ENCODE results near the gene AHR.

Gene AHR

GRCh38 chr7:17298102-17298839, at the start of gene AHR:
AHR (plus strand) TSS chr7:17298652; CDS start chr7:17299265, 613 bp downstream.
- peak; percentile 92 for DNase-seq (ENCODE audit: low spot score)

GRCh38 chr7:17253885-17254284, 44.6 kb upstream of the AHR start:
- no peak for DNase-seq (ENCODE audit: low spot score)

- DNase-seq (ENCODE audit: low spot score) = no peak
Measured at GRCh38 chr7:17255926-17256325, 42.5 kb upstream of the AHR start.

GRCh38 chr7:17256375-17256774, 42.1 kb upstream of the AHR start:
- no peak for DNase-seq (ENCODE audit: low spot score)

- DNase-seq (ENCODE audit: low spot score) = no peak
Measured at GRCh38 chr7:17266565-17266964, 31.9 kb upstream of the AHR start.

GRCh38 chr7:17269341-17270221, 28.9 kb upstream of the AHR start:
- DNase-seq (ENCODE audit: low spot score) = no peak

GRCh38 chr7:17274551-17275245, 23.8 kb upstream of the AHR start:
- DNase-seq (ENCODE audit: low spot score) = peak; percentile 31

GRCh38 chr7:17275749-17276671, 22.4 kb upstream of the AHR start:
- DNase-seq (ENCODE audit: low spot score) = no peak

- no peak for DNase-seq (ENCODE audit: low spot score)
Measured at GRCh38 chr7:17279061-17279460, 19.4 kb upstream of the AHR start.

- DNase-seq (ENCODE audit: low spot score) = no peak
Measured at GRCh38 chr7:17289074-17289645, 9.3 kb upstream of the AHR start.

- DNase-seq (ENCODE audit: low spot score) = no peak
Measured at GRCh38 chr7:17292843-17293242, 5.6 kb upstream of the AHR start.

GRCh38 chr7:17293481-17293880, 5.0 kb upstream of the AHR start:
- no peak for DNase-seq (ENCODE audit: low spot score)

GRCh38 chr7:17297243-17297642, 1.2 kb upstream of the AHR start:
- DNase-seq (ENCODE audit: low spot score) = no peak

- DNase-seq (ENCODE audit: low spot score) = peak; percentile 54
Measured at GRCh38 chr7:17298840-17299482, 509 bp downstream of the AHR start.

- DNase-seq (ENCODE audit: low spot score) = peak; percentile 38
Measured at GRCh38 chr7:17299483-17299991, 1.1 kb downstream of the AHR start.

- peak; percentile 38 for DNase-seq (ENCODE audit: low spot score)
Measured at GRCh38 chr7:17300012-17300411, 1.6 kb downstream of the AHR start.

GRCh38 chr7:17300437-17300836, 2.0 kb downstream of the AHR start:
- no peak for DNase-seq (ENCODE audit: low spot score)

GRCh38 chr7:17301471-17302456, 3.3 kb downstream of the AHR start:
- peak; percentile 63 for DNase-seq (ENCODE audit: low spot score)

- peak; percentile 59 for DNase-seq (ENCODE audit: low spot score)
Measured at GRCh38 chr7:17302575-17303142, 4.2 kb downstream of the AHR start.
